Hepatic stellate cell (primary cell): ENCODE results near the gene PRTFDC1.
A peak's percentile ranks its signal among the peaks of the same experiment; 100 is the strongest.
"Not testable (repeated sequence)": the region's sequence is repeated elsewhere in the genome, so short reads cannot be mapped to it uniquely, and the experiment has no call there.

Experiments
- DNase-seq: peaks from one replicate; pipeline ENCODE4 v3.0.0; 2011; ENCODE audit warnings: low spot score

The PRTFDC1 gene

GRCh38 chr10:24965051-24965450, 12.6 kb upstream of the PRTFDC1 start:
- no peak for DNase-seq

GRCh38 chr10:24963521-24964041, 11.2 kb upstream of the PRTFDC1 start:
- no peak for DNase-seq

- DNase-seq = no peak
Observed at GRCh38 chr10:24962995-24963394, 10.6 kb upstream of the PRTFDC1 start.

GRCh38 chr10:24961582-24961981, 9.2 kb upstream of the PRTFDC1 start:
- DNase-seq = no peak

DNA sequence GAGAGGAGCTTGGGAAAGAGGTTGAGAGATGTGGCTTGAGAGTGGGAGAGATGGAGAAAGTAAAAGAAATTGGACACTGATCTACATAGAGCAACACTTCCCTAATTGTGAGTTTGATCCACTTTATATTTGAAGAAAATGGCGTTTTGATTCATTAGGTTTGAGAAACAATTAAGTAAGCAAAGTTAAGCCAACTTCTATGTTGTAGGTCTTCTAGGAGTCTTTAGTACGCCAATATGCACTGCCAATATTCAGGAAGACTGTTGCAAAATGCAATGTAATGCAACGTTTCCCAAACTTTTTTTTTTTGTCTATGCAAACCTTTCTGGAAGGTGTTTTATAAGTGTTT, 7.0 kb upstream of the PRTFDC1 start:
- no peak for DNase-seq

GRCh38 chr10:24958721-24959381, 6.4 kb upstream of the PRTFDC1 start:
- DNase-seq = peak; percentile 9

DNA sequence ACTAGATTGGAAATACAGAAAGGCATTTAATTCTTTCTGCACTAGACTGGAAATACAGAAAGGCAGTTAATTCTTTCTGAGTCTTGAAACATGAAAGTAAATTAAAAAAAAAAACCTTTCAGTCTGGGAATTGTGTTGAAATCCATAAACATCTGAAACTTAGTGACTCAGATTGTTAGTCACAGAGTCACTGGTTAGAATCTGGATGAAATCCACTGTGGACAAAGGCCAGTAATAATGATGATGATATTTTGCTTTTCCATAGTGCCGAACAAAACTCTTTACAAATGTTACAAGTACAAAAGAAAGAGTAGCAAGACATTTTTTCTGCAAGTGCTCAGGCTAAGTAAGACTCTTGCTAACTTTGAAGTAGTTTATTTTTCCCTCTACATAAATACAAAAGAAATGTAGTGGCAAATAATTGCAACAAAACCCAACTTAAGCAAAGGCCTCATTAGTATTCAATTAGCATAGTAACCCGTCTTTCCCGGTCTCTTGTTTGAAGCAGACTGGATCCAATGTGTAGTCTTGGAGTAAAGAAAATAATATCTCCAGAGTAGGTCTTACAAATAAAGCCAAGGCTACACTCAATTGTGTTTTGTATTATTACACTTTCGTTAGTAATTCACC, 5.8 kb upstream of the PRTFDC1 start:
- peak; percentile 62 for DNase-seq

- not testable (repeated sequence) for DNase-seq
Observed at GRCh38 chr10:24957624-24958051, 5.2 kb upstream of the PRTFDC1 start.

DNA sequence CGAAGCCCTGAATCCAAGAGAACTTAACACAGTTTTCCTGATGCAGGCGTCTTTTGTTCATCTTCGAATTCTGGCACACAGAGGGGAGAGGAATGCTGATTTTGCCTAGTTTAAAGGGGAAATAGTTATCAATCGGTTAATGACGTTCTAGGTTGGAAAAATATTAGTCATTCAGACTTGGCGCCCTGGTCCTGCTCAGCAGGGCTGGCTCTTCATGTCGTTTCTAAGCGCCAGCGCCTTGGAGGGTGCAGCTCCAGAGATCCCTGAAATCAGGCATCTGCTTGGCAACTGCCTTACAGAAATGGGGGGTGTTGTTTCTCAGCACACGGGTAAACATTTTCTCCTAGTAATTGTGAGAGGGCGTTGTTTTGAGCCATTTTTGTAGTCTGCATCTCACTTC, 1.3 kb upstream of the PRTFDC1 start:
- no peak for DNase-seq

GRCh38 chr10:24952707-24953645, 570 bp upstream of the PRTFDC1 start:
- DNase-seq = peak; percentile 66

DNA sequence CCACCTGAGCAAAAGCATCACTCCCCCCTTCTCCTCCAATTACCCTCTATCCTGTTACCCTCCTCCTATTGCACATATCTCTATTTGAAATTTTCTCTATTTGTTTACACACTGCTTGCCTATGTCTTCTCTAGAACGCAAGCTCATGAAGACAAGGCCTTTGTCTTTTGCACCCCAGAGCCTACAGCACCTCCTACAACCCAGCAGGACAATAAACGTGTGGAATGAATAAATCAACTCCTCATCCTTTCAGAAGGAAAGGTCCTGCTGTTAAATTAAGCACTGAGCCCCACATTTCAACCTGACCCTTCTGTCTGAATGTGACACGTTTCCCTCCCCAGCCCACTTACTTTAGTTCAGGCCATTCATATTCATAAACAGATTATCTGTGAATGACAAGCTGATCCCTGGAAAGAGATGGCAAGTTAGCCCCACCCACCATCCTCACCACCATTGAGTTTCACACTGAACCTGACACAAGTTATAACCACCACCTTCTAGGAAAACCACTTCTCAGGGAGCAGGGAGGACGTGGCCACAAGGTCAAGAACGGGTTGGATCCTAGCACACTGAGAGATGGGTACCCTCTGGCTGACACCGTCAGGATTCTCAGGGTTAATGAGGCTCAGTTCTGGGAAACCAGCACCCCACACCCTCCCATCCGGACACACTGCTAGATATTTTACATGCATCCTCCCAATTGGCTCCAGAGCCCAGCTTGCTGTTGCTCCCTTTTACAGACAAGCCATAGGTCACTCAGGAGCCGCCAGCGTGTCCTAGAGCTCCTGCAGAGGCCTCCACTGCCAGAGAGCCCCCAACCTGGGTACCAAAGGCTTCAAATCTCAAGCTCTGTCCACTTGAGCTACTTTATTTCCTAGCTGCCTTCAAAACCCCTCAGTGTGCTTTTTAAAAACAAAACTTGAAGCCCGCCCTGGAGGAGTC, 934 bp downstream of the PRTFDC1 start:
- peak; percentile 18 for DNase-seq

DNA sequence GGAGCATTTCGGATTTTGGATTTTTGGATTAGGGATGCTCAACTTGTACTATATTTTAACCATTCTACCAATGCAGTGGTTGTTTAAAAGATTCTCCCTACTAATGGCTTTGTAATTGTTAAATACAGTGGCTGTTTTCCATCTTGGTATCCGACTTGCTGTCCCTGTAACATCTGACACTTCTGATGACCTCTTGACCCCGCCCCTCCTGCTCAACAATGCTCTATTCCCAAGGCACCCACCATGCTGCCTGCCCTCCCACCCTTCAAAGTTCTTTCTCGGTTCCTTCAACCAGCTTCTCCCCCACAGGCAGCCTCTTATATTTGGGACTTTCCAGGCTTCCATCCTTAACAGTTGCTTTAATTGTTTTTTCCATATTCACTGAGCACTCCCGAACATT, 2.0 kb downstream of the PRTFDC1 start:
- DNase-seq = no peak

GRCh38 chr10:24949616-24950015, 2.8 kb downstream of the PRTFDC1 start:
- DNase-seq = no peak

DNA sequence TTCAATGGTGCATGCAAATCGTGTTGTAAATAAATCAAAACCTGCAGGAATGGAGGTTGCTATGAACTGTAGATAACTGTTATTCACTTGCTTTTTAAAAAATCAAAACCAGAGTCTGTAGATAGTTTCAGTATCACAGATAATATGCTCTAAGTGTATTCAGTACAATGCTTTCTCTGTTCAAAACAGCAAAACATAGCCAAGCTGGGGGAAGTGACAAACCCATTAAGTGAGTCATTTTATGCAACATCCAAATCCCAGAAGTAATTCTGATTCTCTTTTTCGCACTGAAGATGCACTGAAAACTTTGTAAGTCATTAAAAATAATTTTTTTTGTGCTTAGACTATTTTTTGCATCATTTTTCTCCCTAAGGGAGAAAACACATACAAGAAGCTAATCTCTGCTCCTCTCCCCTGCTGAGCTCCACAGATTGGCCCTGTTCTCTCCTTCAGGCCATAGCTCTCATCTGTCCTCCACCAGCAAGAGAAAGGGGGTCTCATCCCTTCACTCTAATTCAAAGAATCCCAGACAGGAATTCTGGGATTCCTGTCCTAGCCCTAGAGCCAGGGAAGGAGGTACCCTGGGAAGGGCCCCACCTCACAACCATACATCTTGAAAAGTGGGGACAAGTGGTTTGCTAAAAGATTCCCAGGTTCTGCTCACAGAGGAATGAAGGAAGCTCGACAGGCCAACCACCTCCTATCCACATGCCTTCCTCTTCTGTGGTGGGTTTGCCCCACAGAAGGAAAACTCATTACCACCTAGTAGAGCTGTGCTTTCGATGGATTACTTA, 4.9 kb downstream of the PRTFDC1 start:
- no peak for DNase-seq

GRCh38 chr10:24944512-24945255, 7.7 kb downstream of the PRTFDC1 start:
- no peak for DNase-seq

DNA sequence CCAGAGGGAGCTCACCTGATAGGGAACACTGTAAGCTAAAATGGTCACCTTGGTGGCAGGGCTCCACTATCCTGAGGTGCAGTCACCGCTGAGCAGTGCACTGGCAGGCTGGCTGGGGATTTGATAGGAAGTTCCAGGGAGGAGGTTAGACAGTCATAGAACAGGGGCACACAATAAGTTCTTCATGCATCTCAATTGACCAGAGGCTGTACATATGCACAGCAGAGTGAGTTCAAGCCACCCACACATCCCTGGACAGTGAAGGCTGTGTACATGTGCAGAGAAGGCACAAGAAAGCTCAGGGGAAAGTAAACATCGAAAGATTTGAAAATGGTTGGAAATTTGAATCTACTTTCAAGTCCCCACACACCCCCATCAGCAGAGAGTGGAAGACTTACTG, 13.9 kb downstream of the PRTFDC1 start:
- DNase-seq = no peak

DNA sequence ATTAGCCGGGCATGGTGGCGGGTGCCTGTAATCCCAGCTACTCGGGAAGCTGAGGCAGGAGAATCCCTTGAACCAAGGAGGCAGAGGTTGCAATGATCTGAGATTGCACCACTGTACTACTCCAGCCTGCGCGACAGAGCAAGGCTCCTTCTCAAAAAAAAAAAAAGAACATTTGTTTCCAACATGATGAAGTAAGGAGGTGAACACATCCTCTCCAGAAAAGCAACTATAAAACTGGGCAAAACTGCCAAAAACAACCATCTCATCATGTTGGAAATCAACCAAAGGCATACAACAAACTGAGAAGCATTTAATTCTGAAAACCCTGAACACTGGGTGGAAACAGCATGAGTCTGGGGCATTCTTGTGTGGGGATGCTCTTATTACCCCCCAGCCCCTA, 14.3 kb downstream of the PRTFDC1 start:
- DNase-seq = no peak

- no peak for DNase-seq
Observed at GRCh38 chr10:24935504-24936292, 16.7 kb downstream of the PRTFDC1 start.

DNA sequence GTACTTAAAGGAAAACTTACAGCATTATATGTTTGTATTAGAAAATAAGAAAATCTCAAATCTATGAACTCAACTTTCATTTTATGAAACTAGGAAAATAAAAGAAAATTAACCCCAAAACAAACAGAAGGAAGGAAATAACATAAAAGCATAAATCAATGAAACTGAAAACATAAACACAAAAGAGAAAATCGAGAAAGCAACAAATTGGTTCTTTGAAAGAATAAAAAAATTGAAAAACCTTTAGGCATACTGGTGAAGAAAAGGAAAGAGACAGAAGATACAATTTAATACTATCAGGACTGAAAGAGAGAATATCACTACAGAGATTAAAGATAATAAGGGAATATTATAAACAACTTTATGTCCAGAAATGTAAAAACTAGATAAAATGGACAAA, 21.2 kb downstream of the PRTFDC1 start:
- no peak for DNase-seq
